HepG2 (cell line): ENCODE results near the gene BRD2. TPM values are rescaled to one million over a fixed set of nuclear protein-coding genes. Genes with fewer than 3 reads are reported as not detected.

Source experiments
- SRF ChIP-seq: IDR thresholded peaks from 2 replicates; pipeline ENCODE4 v1.6.1; 2011; ENCODE audit warnings: mild to moderate bottlenecking, low read depth, low read length, moderate library complexity
- SUZ12 ChIP-seq: fragments of 150-350 bp; IDR thresholded peaks from 2 replicates; pipeline ENCODE4 v1.6.1; 2014; ENCODE audit warnings: low read depth, low read length
- polyA plus RNA-seq, 8 experiments: library from polyadenylated mRNA; depleted of rRNA in 3 of 8; stranded (reverse) in 7 of 8; unstranded in 1 of 8; fragments of >200 nt; fragmentation: Illumina TruSeq in 4 of 8; extraction: Trizol in 4 of 8; gene quantifications; 2 replicates each; pipeline versions ENCODE4 v1.2.1 to v1.2.3, GENCODE V29; 2011 to 2016; ENCODE audit warnings: low read depth in 4 of 8, missing spikeins in 1 of 8, mixed read lengths in 1 of 8; ENCODE audit not compliant: insufficient read depth in 1 of 8
- total RNA-seq, 5 experiments: library from RNA; depleted of rRNA; stranded (reverse); fragments of >200 nt; fragmentation: Illumina TruSeq; extraction: Trizol; gene quantifications; 2 replicates each; pipeline ENCODE4 v1.2.3, GENCODE V29; 2016; ENCODE audit warnings: low read depth in 1 of 5
- TF ChIP-seq, protein P1 (sequence below): sonication (generic); formaldehyde crosslinking; IDR thresholded peaks from 2 replicates; pipeline ENCODE4 v1.4.0; 2020; ENCODE audit warnings: missing genetic modification reagents, mild to moderate bottlenecking, borderline replicate concordance
- TF ChIP-seq, protein P2 (sequence below): sonication (generic); formaldehyde crosslinking; IDR thresholded peaks from 2 replicates; pipeline ENCODE4 v1.9.0; 2022; ENCODE audit warnings: missing genetic modification reagents, mild to moderate bottlenecking, borderline replicate concordance
- TF ChIP-seq, protein P3 (sequence below): sonication (generic); formaldehyde crosslinking; IDR thresholded peaks from 2 replicates; pipeline ENCODE4 v1.4.0; 2020; ENCODE audit warnings: mild to moderate bottlenecking, low read depth, missing genetic modification reagents

BRD2 gene
- total and polyA plus RNA-seq, 2 of the 13 experiments (the other 11 are each of a cell fraction or from before 2014, with no cell fraction given), result 143 to 202 TPM

DNA sequence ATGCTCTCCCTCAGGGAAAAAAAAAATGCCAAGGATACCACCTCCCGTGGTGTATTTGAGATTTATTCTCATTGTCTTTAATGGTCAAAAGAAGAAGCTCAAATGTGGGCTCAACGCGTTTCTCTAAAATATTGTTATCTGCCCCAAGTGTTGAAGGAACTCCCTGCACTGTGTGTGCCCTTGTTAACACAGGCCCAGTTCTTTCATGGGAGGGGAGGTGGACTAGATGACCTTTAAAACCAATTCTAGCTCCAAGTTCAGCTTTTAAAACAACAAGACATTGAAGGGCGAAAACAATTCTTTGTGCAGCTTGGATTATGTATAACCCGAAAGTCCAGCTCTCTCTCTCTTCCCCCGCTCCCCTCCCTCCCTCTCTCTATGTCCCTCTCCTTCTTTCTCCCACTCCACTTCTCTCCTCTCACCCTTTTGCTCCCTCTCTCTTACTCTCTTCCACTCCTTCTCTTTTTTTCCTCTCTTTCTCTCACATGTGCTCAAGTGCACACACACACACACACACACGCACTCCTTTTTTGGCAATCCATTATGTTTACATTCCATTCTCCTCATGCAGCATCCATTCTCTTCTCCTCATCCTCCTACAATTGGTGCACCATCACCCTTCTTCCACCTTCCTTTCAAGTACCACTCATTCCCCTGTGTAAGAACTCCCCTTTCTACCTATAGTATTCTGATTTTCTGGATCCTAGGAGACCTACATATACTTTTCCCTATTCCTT lies 36.1 kb upstream of the BRD2 start (continued):
- TF ChIP-seq, protein P1, sequence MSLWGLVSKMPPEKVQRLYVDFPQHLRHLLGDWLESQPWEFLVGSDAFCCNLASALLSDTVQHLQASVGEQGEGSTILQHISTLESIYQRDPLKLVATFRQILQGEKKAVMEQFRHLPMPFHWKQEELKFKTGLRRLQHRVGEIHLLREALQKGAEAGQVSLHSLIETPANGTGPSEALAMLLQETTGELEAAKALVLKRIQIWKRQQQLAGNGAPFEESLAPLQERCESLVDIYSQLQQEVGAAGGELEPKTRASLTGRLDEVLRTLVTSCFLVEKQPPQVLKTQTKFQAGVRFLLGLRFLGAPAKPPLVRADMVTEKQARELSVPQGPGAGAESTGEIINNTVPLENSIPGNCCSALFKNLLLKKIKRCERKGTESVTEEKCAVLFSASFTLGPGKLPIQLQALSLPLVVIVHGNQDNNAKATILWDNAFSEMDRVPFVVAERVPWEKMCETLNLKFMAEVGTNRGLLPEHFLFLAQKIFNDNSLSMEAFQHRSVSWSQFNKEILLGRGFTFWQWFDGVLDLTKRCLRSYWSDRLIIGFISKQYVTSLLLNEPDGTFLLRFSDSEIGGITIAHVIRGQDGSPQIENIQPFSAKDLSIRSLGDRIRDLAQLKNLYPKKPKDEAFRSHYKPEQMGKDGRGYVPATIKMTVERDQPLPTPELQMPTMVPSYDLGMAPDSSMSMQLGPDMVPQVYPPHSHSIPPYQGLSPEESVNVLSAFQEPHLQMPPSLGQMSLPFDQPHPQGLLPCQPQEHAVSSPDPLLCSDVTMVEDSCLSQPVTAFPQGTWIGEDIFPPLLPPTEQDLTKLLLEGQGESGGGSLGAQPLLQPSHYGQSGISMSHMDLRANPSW (CRISPR knock-in tag), result no peak
- TF ChIP-seq, protein P2, sequence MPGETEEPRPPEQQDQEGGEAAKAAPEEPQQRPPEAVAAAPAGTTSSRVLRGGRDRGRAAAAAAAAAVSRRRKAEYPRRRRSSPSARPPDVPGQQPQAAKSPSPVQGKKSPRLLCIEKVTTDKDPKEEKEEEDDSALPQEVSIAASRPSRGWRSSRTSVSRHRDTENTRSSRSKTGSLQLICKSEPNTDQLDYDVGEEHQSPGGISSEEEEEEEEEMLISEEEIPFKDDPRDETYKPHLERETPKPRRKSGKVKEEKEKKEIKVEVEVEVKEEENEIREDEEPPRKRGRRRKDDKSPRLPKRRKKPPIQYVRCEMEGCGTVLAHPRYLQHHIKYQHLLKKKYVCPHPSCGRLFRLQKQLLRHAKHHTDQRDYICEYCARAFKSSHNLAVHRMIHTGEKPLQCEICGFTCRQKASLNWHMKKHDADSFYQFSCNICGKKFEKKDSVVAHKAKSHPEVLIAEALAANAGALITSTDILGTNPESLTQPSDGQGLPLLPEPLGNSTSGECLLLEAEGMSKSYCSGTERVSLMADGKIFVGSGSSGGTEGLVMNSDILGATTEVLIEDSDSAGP (CRISPR knock-in tag), result no peak
- TF ChIP-seq, protein P3, sequence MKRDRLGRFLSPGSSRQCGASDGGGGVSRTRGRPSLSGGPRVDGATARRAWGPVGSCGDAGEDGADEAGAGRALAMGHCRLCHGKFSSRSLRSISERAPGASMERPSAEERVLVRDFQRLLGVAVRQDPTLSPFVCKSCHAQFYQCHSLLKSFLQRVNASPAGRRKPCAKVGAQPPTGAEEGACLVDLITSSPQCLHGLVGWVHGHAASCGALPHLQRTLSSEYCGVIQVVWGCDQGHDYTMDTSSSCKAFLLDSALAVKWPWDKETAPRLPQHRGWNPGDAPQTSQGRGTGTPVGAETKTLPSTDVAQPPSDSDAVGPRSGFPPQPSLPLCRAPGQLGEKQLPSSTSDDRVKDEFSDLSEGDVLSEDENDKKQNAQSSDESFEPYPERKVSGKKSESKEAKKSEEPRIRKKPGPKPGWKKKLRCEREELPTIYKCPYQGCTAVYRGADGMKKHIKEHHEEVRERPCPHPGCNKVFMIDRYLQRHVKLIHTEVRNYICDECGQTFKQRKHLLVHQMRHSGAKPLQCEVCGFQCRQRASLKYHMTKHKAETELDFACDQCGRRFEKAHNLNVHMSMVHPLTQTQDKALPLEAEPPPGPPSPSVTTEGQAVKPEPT, result no peak
- TF ChIP-seq SUZ12 (no peak), SRF (peak; percentile 89)
- TF ChIP-seq, all 625 proteins: peak for 12
